Dermis microvascular lymphatic vessel endothelial cell (primary cell): ENCODE measurements around the gene PPP2R3C. TPM values are rescaled to one million over a fixed set of nuclear protein-coding genes. Genes with fewer than 3 reads are reported as not detected.
"Not testable (repeated sequence)": the region's sequence is repeated elsewhere in the genome, so short reads cannot be mapped to it uniquely, and the experiment has no call there.

ENCODE experiments used
- DNase-seq, 2 donors: peaks; one replicate each; pipeline versions ENCODE4 v3.0.0 to v3.0.0-alpha.2; 2010; ENCODE audit warnings: low read depth in 2 of 2
- total RNA-seq: library from RNA; depleted of rRNA; stranded (reverse); fragments of >200 nt; gene quantifications from 2 replicates; pipeline ENCODE4 v1.2.1, GENCODE V29; 2014

Gene PPP2R3C
- 30.2 and 40.3 TPM in 2 replicates for total RNA-seq

GRCh38 chr14:35121887-35122695 is at the start of gene PPP2R3C, which contains the start of gene PRORP:
Gene PPP2R3C (minus strand): TSS chr14:35121990. CDS start chr14:35121959, 31 bp downstream.
Gene PRORP (plus strand): TSS chr14:35122552. CDS start chr14:35123246, 694 bp downstream.
- DNase-seq = peak; percentile 84 to 94

GRCh38 chr14:35167496-35167895 is 45.7 kb upstream of the PPP2R3C start:
- DNase-seq = no peak

- DNase-seq = no peak
Observed at GRCh38 chr14:35164849-35165248, 43.1 kb upstream of the PPP2R3C start.

GRCh38 chr14:35163384-35163783 is 41.6 kb upstream of the PPP2R3C start:
- DNase-seq = no peak

- peak in 1 of 2 donors; percentile 36 for DNase-seq
Observed at GRCh38 chr14:35161231-35161630, 39.4 kb upstream of the PPP2R3C start.

GRCh38 chr14:35159742-35160409 is 38.1 kb upstream of the PPP2R3C start:
- peak; percentile 61 to 94 for DNase-seq

GRCh38 chr14:35158951-35159653 is 37.3 kb upstream of the PPP2R3C start:
- DNase-seq = peak in 1 of 2 donors; percentile 19

- DNase-seq = no peak
Observed at GRCh38 chr14:35158491-35158890, 36.7 kb upstream of the PPP2R3C start.

GRCh38 chr14:35155962-35156361 is 34.2 kb upstream of the PPP2R3C start:
- DNase-seq = peak; percentile 32 to 85

GRCh38 chr14:35154016-35154415 is 32.2 kb upstream of the PPP2R3C start:
- DNase-seq = no peak

- not testable (repeated sequence) for DNase-seq
Observed at GRCh38 chr14:35152531-35152930, 30.7 kb upstream of the PPP2R3C start.

GRCh38 chr14:35149239-35149638 is 27.4 kb upstream of the PPP2R3C start:
- DNase-seq = no peak

- DNase-seq = no peak
Observed at GRCh38 chr14:35147711-35148110, 25.9 kb upstream of the PPP2R3C start.

- no peak for DNase-seq
Observed at GRCh38 chr14:35147186-35147585, 25.4 kb upstream of the PPP2R3C start.

- no peak for DNase-seq
Observed at GRCh38 chr14:35146711-35147149, 24.9 kb upstream of the PPP2R3C start.

- no peak for DNase-seq
Observed at GRCh38 chr14:35144029-35144428, 22.2 kb upstream of the PPP2R3C start.

GRCh38 chr14:35140718-35141581 is 19.2 kb upstream of the PPP2R3C start:
- peak in 1 of 2 donors; percentile 42 for DNase-seq

GRCh38 chr14:35138585-35138984 is 16.8 kb upstream of the PPP2R3C start:
- no peak for DNase-seq

GRCh38 chr14:35134329-35135123 is 12.7 kb upstream of the PPP2R3C start:
- no peak for DNase-seq
